ENCODE data around the gene LCN12. TPM values are rescaled to one million over a fixed set of nuclear protein-coding genes. Genes with fewer than 3 reads are reported as not detected.

LCN12 gene
- total RNA-seq, 1 donor from 2014 or later = not detected

DNA sequence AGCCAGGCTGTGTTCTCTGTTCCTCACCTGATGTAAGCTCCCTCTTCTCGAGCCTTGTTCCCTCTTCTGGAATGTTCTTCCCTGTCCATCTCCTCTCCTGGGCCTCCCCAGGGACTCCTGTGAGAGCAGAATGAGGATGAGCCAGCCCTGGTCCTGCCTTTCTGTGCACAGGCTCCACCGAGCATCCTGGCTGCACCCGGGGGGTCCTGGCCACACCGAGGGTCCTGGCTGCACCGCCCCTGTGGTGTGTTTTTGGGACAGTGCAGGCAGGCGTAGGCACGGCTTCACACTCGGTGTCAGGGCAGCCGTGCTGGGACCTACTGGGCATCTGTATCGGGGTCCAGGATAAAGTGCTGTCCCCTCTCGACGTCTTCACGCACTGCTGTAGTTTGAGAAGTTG, 25.3 kb upstream of the LCN12 start:
- no peak for DNase-seq (ENCODE audit: low read depth in 2 of 2)

- peak in 1 of 2 donors; percentile 65 for DNase-seq (ENCODE audit: low read depth in 2 of 2)
Observed at GRCh38 chr9:136927343-136928271, 24.5 kb upstream of the LCN12 start.

- DNase-seq (ENCODE audit: low read depth in 2 of 2) = no peak
Observed at GRCh38 chr9:136928591-136928990, 23.5 kb upstream of the LCN12 start.

DNA sequence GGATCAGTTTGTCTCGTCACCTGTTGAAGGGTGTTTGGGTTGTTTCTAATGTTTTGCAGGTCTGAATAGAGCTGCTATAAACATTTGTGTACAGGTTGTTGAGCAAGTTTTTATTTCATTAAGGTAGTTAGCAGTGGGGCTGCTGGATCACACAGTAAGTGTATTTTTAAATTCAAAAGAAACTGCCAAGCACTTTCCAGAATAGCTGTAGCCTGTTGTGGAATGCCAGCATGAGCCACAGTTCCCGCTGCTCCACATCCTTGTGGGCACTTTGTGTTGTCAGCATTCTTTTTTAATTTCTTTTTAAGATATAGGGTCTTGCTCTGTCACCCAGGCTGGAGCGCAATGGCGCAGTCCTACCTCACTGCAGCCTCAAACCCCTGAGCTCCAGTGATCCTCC, 22.1 kb upstream of the LCN12 start:
- DNase-seq (ENCODE audit: low read depth in 2 of 2) = no peak

DNA sequence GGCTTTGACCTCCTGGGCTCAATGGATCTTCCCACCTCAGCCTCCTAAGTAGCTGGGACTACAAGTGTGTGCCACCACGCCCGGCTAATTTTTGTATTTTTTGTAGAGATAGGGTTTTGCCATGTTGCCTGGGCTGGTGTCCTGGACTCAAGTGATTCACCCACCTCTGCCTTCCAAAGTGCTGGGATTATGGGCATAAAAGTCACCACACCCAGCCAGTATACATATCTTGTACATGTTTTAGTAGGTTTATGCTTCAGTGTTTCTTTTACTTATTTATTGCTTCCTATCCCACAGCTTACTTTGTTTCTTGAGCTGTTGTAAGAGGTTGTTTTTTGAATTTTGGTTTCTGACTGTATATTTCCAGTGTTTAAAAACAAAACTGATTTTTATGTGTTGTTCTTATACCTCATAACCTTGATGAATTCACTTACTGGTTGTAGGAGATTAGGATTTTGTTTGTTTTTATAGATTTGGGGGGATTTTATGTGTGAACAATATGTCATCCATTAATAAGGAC, 20.4 kb upstream of the LCN12 start:
- no peak for DNase-seq (ENCODE audit: low read depth in 2 of 2)

GRCh38 chr9:136934277-136934676, 17.8 kb upstream of the LCN12 start:
- DNase-seq (ENCODE audit: low read depth in 2 of 2) = no peak

- no peak for DNase-seq (ENCODE audit: low read depth in 2 of 2)
Observed at GRCh38 chr9:136935651-136936050, 16.4 kb upstream of the LCN12 start.

DNA sequence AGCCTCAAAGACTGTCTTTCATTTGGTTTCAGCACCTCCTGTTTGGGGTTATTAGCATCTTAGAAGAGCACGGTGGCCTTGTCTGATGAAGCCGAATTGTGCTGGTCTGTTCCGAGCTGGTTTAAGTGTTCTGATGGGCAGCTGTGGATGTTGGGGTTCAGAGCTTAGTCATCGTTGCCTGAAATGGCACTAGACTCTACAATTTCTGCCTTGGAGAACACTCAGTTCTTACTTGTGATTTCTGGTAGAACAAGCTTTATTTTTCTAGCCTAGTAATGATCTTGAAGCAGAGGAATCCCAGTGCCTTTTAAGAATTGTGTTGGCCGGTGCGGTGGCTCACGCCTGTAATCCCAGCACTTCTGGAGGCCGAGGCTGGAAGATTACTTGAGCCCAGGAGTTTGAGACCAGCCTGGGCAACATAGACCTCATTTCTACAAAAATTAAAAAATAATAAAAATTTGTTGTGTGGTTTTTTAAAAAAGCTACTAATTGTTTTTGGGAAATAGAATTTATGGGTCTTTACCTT, 15.4 kb upstream of the LCN12 start:
- no peak for DNase-seq (ENCODE audit: low read depth in 2 of 2)

DNA sequence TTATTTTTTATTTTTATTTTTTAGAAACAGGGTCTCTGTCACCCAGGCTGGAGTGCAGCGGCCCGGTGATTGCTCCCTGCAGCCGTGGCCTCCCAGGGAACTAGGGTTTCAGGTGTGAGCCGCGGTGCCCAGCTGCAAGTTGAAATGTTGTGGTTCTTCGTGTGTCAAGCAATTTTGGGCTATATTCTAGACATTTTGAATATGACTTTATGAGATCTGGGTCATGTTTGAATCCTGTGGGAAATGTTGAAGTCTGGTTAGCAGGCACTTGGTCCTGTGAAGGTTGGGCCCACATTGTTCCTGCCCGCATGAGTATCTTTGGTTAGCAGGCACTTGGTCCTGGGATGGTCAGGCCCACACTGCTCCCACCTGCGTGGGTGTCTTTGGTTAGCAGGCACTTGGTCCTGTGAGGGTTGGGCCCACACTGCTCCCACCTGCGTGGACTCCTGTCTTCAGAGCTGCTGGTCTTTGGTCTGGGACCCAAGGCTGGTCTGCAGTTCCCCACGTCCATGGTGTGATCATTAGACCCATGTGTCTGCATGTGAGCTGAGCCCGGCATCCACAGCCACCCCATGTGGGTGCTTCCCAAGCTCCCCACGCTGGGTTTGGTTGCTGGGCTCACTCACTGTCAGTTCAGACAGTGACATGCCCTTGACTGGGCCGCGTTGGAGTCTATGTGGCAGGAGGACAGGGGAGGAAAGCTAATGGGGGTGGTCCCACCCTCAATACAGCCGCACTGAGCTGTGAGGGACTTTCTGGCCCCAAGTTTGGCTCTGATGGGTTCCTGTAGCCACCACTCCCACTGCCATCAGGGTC, 14.7 kb upstream of the LCN12 start:
- DNase-seq (ENCODE audit: low read depth in 2 of 2) = no peak

DNA sequence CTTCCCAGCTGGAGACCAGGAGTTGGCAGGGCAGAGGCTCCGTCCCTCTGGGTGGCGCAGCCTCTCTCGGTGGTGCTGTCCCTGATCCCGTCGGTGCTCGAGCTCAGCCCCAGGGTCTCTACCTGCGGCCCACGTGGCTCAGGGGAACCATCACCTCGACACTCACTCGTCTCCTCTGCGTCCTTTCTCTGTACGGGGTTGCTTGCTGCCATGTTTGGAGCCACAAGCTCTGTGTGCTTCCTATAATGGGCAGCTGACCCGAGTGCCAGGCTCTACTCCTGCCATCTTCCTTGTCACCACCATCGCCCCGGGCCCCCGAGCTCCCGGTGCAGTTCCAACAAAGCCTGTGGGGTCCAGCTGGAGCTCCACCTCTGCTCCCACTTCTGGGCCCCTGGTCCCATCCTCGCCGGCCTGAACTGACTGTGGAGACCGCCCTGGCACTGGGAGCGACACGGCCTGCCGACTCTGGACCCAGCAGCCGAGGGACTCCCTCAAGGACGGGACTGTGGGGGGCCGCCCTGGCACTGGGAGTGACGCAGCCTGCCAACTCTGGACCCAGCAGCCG, 12.6 kb upstream of the LCN12 start:
- no peak for DNase-seq (ENCODE audit: low read depth in 2 of 2)

- no peak for DNase-seq (ENCODE audit: low read depth in 2 of 2)
Observed at GRCh38 chr9:136939996-136940525, 12.0 kb upstream of the LCN12 start.

- DNase-seq (ENCODE audit: low read depth in 2 of 2) = no peak
Observed at GRCh38 chr9:136940526-136941230, 11.4 kb upstream of the LCN12 start.

DNA sequence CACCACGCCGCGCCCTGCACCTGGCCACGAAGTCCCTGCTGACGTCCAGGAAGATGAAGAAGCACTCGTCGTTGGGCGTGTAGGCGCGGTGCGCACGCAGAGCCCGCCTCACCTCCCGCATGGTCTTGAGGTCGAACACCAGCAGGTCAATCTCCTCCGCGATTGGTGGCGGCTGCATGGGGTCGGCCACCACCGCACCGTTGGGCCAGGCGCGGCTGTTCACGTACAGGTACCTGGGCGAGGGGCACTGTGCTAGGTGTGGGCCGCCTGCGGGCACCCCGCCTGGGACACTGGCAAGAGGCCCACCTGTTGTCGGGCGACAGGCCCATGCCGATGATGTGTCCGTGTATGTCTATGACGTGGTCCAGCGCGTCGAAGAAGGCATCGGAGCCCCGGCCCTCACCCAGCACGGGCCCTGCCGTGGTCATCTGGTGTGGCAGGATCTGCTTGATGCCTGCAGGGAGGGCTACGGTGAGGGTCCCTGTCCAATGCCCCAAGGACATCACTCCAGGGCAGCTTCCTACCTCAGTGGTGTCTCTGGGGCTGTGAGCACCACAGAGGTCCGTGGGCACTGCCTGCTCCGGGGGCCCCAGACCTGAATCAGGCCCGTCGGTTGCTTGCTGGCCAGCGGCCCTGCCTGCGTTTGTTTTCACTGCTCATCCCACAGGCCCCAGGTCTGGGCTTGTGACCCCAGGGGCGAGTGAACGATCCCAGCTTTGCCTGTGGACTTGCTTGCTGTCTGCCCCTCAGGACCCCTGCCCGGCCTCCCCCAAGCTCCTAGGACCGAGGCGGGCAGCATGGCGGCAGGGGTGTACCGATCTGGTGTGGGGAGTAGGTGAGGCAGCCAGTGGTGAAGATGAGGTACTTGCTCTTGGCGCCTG, 10.6 kb upstream of the LCN12 start:
- no peak for DNase-seq (ENCODE audit: low read depth in 2 of 2)

GRCh38 chr9:136942112-136942880, 9.8 kb upstream of the LCN12 start:
- no peak for DNase-seq (ENCODE audit: low read depth in 2 of 2)

GRCh38 chr9:136942881-136943230, 9.2 kb upstream of the LCN12 start:
- no peak for DNase-seq (ENCODE audit: low read depth in 2 of 2)

DNA sequence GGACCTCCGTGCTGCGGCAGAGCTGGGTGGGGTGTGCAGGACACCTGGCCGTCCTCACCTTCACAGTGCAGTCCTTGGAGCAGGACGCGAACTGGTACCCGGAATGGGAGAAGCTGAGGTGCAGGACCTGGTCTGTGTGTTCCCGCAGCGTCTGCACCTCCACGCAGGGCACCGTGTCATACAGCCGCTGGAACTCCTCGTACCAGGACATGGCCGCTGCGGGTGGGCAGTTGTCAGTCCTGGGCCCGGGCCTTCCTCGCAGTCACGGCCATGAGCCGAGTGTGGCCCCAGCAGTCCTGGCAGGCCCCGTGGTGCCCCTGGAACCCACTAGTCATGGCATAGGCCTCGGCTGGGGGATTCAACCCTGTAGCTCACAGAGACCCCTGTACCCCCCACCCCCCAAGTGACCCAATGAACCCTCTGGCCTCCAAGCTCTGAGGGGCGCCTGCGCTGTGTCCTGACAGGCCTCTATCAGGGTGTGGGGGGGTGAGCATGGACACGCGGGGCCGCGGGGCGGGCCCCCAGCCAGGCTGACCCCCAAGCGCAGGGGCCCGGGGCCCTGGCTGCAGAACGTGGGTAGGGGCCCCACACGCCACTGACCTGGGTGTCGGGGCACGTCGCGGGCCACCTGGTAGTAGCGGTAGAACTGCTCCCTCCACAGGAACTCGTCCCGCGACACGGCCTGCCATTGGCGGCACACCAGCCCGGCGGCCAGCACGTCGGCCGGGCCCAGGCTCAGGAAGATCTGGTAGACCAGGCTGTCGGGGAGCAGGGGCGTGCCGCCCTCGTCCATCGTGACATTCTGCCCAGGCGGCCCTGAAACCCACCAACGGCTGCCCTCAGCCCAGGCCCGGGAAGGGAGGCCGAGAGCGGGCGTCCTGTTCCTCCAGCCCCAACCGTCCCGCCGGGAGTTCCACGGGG, 8.5 kb upstream of the LCN12 start:
- DNase-seq (ENCODE audit: low read depth in 2 of 2) = peak in 1 of 2 donors; percentile 52

- peak; percentile 37 to 76 for DNase-seq (ENCODE audit: low read depth in 2 of 2)
Observed at GRCh38 chr9:136944212-136944518, 7.9 kb upstream of the LCN12 start.

Data from dermis microvascular lymphatic vessel endothelial cell (primary cell).